Transverse colon (tissue), 4 donors: ENCODE data around the gene GJC1. TPM values are rescaled to one million over a fixed set of nuclear protein-coding genes. Genes with fewer than 3 reads are reported as not detected.

Source experiments
- DNase-seq: peaks from one replicate; pipeline ENCODE4 v3.0.0-alpha.2; 2019
- H3K27ac ChIP-seq, 4 donors: fragments of 200-600 bp; sonication (generic); 2 replicates each; pipeline ENCODE4 v1.5.1; 2016 to 2018; ENCODE audit warnings: inconsistent platforms in 4 of 4
- H3K27me3 ChIP-seq: fragments of 200-600 bp; sonication (generic); 2 replicates; pipeline ENCODE4 v1.5.1; 2017; ENCODE audit warnings: inconsistent platforms
- H3K36me3 ChIP-seq, 4 donors: fragments of 200-600 bp; sonication (generic); 2 replicates each; pipeline ENCODE4 v1.5.1; 2017 to 2019; ENCODE audit warnings: inconsistent platforms in 4 of 4
- H3K4me1 ChIP-seq, 4 donors: fragments of 200-600 bp; sonication (generic); 2 replicates each; pipeline ENCODE4 v1.5.1; 2017 to 2020; ENCODE audit warnings: inconsistent platforms in 4 of 4
- H3K4me3 ChIP-seq, 4 donors: fragments of 200-600 bp; sonication (generic); 1 replicate in 1 of 4; 2 replicates in 3 of 4; pipeline versions ENCODE4 v1.5.1 to v1.6.1; 2017 to 2019; ENCODE audit warnings: inconsistent platforms in 4 of 4
- H3K9me3 ChIP-seq, 2 donors: fragments of 200-600 bp; sonication (generic); 2 replicates each; pipeline ENCODE4 v1.5.1; 2017 to 2019; ENCODE audit warnings: inconsistent platforms in 2 of 2
- CTCF ChIP-seq, 5 experiments: fragments of 200-600 bp in 3 of 5; fragments of 450-650 bp in 2 of 5; sonication (generic) in 3 of 5; IDR thresholded peaks; 1 replicate in 2 of 5; 2 replicates in 3 of 5; pipeline ENCODE4 v1.5.1; 2016 to 2017; ENCODE audit warnings: antibody characterized with exemption in 5 of 5, inconsistent platforms in 3 of 5, mild to moderate bottlenecking in 2 of 5, moderate library complexity in 1 of 5
- EP300 ChIP-seq: sonication (generic); formaldehyde crosslinking; IDR thresholded peaks from one replicate; pipeline ENCODE4 v1.6.1; 2017; ENCODE audit warnings: antibody characterized with exemption, low read depth
- POLR2A ChIP-seq: fragments of 450-650 bp; IDR thresholded peaks from one replicate; pipeline ENCODE4 v1.6.1; 2016; ENCODE audit warnings: antibody characterized with exemption, mild to moderate bottlenecking, moderate library complexity
- POLR2AphosphoS5 ChIP-seq, 3 donors: sonication (generic); formaldehyde crosslinking; IDR thresholded peaks; one replicate each; pipeline ENCODE4 v1.6.1; 2016; ENCODE audit warnings: antibody characterized with exemption in 3 of 3
- WGBS, 2 donors: methylation state at CpG; one replicate each; pipeline ENCODE4 v1.1.5; 2018; ENCODE audit warnings: low coverage in 1 of 2; 5-methylcytosine and 5-hydroxymethylcytosine counted together
- in situ Hi-C, 4 donors: fragments of 200-750 bp; cut with MboI; loops; one replicate each; pipeline versions ENCODE4 v1.15.0 to v1.15.1; 2017; ENCODE audit warnings: low sequenced_read_pairs in 3 of 4, low pct_ligation_motif_present in 1 of 4, low pct_unique_long_range_greater_than_20kb in 1 of 4
- intact Hi-C: fragments of 100-400 bp; cut with DNase I; formaldehyde crosslinking; loops from one replicate; pipeline ENCODE4 v1.15.1; 2023; ENCODE audit warnings: low total_unique reads
- total RNA-seq, 4 donors: library from RNA; depleted of rRNA; stranded (reverse); fragments of >200 nt; gene quantifications; one replicate each; pipeline ENCODE4 v1.1.0, GENCODE V29; 2016

Gene GJC1
- total RNA-seq, 4 donors from 2014 or later: 12.0 to 18.7 (median 14.7) TPM

GRCh38 chr17:44788139-44788538 lies 41.9 kb downstream of the GJC1 start:
- no peaks in the 10 kb centered on the region for H3K9me3 ChIP-seq
- DNase-seq: no peak
- no peaks in the 10 kb centered on the region for H3K36me3 ChIP-seq
- no peak overlapping the region for H3K4me3 ChIP-seq
- 78 to 80% methylated on average over 1 to 7 of the region's 7 CpGs for WGBS, 2 donors
- peaks cover 0 to 5% (median 5%) of the 10 kb centered on the region in 4 donors for H3K4me1 ChIP-seq
- H3K27ac ChIP-seq: no peak overlapping the region
- TF ChIP-seq CTCF (IDR thresholded peaks at IDR 0.05) (no peak), POLR2A (no peak), EP300 (no peak), POLR2AphosphoS5 (IDR thresholded peaks at IDR 0.05) (no peak)
- H3K27me3 ChIP-seq: no peaks in the 10 kb centered on the region
- in situ Hi-C loops: loop anchor here in 1 of 4 donors (10.0 kb wide), 1 partner anchor 77 kb away; no protein-coding TSS in a partner anchor
- intact Hi-C loops: no loop called here

- Histone ChIP-seq H3K9me3 (no peaks in the 10 kb centered on the region), H3K4me3 (no peak overlapping the region), H3K4me1 (peaks cover 0 to 5% (median 5%) of the 10 kb centered on the region in 4 donors), H3K27ac (peak overlapping the region in 3 of 4 donors; percentile 43 to 55 (median 52)), H3K27me3 (no peaks in the 10 kb centered on the region), H3K36me3 (no peaks in the 10 kb centered on the region)
- DNase-seq: no peak
- no peak for TF ChIP-seq POLR2A
- no peak for TF ChIP-seq EP300
- TF ChIP-seq POLR2AphosphoS5 (IDR thresholded peaks at IDR 0.05): no peak
- no peak for TF ChIP-seq CTCF (IDR thresholded peaks at IDR 0.05)
- in situ Hi-C loops: loop anchor here in 1 of 4 donors (10.0 kb wide), 1 partner anchor 77 kb away; no protein-coding TSS in a partner anchor
- intact Hi-C loops: no loop called here
- WGBS, 2 donors: 67% methylated on average over 5 to 15 of the region's 15 CpGs
Observed at GRCh38 chr17:44787271-44787940, 42.7 kb downstream of the GJC1 start.

- DNase-seq: no peak
- in situ Hi-C loops: loop anchor here in 1 of 4 donors (10.0 kb wide), 1 partner anchor 78 kb away; no protein-coding TSS in a partner anchor
- Histone ChIP-seq H3K27ac (peak overlapping the region in 3 of 4 donors; percentile 43 to 55 (median 52)), H3K4me3 (no peak overlapping the region), H3K4me1 (peaks cover 0 to 6% (median 5%) of the 10 kb centered on the region in 4 donors), H3K27me3 (no peaks in the 10 kb centered on the region), H3K36me3 (no peaks in the 10 kb centered on the region), H3K9me3 (no peaks in the 10 kb centered on the region)
- intact Hi-C loops: no loop called here
- TF ChIP-seq POLR2AphosphoS5 (IDR thresholded peaks at IDR 0.05) (no peak), CTCF (IDR thresholded peaks at IDR 0.05) (no peak), EP300 (no peak), POLR2A (no peak)
- 52 to 61% methylated on average over 6 to 16 of the region's 16 CpGs for WGBS, 2 donors
Observed at GRCh38 chr17:44786551-44787081, 43.5 kb downstream of the GJC1 start.

GRCh38 chr17:44785921-44786320 lies 44.2 kb downstream of the GJC1 start:
- Histone ChIP-seq H3K4me3 (no peak overlapping the region), H3K27me3 (no peaks in the 10 kb centered on the region), H3K9me3 (no peaks in the 10 kb centered on the region), H3K27ac (peak overlapping the region in 2 of 4 donors; percentile 43 to 55), H3K4me1 (peaks cover 0 to 10% (median 7%) of the 10 kb centered on the region in 4 donors), H3K36me3 (no peaks in the 10 kb centered on the region)
- intact Hi-C loops: no loop called here
- in situ Hi-C loops: loop anchor here in 1 of 4 donors (10.0 kb wide), 1 partner anchor 79 kb away; no protein-coding TSS in a partner anchor
- WGBS, 2 donors: 75 to 91% methylated on average over 2 to 6 of the region's 7 CpGs
- no peak for TF ChIP-seq POLR2AphosphoS5 (IDR thresholded peaks at IDR 0.05)
- no peak for TF ChIP-seq EP300
- no peak for TF ChIP-seq POLR2A
- TF ChIP-seq CTCF (IDR thresholded peaks at IDR 0.05): no peak
- no peak for DNase-seq
